GM21423 (cell line): ENCODE data around the gene CWF19L2.

Experiments
- ATAC-seq: cut with Tn5 transposase; IDR thresholded peaks from one replicate; pipeline ENCODE4 v1.9.1; 2021; ENCODE audit warnings: mild to moderate bottlenecking, moderate library complexity; ENCODE audit not compliant: unreplicated experiment

The CWF19L2 gene

DNA sequence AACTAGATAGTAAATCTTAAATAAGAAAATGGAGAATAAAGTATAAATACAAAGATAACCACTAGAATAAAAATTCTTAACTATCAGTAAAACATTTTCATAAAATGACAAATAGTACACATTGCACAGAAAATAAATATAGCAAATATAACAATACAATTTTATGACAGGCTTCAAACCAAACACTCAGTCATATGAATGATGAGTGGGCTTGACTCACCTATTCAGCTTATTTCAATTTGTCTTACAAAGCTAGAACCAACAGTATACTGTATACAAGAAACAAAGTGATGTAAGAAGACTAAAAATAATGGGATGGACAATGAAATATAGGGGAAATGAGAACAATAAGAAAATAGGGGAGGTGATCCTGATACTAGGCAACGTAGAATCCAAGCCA is 141.2 kb downstream of the CWF19L2 start:
- no peak for ATAC-seq

DNA sequence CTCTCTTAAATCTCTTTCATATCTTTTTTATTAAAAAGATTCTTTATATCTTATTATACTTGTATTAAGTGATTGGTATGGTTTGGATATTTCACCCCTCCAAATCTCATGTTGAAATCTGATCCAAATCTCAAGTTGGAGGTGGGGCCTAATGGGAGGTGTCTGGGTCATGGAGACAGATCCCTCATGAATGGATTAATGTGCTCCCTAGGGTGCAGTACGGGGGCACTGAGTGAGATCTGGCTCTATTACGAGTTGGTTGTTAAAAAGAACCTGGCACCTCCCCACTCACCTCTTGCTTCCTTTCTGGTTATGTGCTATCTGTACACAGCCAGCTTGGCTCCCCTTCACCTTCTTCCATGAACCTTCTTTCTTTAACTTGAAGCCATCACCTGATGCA is 149.6 kb downstream of the CWF19L2 start:
- ATAC-seq, result no peak

- no peak for ATAC-seq
Observed at GRCh38 chr11:107301878-107302277, 155.7 kb downstream of the CWF19L2 start.

GRCh38 chr11:107293677-107294344 is 163.8 kb downstream of the CWF19L2 start:
- ATAC-seq, result no peak

DNA sequence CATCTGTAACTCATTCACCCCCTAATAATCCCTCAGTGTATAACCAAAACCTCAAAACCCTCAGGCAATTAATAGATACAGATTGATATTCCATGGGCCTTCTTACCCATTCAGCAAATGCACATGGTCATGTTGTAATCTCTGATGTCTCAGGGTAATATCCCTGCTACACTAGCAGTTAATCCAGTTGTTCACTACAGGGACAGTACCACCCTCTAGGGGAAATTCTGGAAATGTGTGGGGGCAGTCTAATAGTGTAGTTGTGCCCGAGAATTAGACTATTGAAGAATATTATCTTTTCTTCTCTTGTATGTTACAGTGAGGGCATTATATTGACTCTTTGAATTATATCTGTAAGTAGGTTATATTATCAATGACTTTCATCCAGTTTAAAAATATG is 175.4 kb downstream of the CWF19L2 start:
- ATAC-seq, result no peak
